Measurements from ENCODE around the gene EPSTI1.

DNA sequence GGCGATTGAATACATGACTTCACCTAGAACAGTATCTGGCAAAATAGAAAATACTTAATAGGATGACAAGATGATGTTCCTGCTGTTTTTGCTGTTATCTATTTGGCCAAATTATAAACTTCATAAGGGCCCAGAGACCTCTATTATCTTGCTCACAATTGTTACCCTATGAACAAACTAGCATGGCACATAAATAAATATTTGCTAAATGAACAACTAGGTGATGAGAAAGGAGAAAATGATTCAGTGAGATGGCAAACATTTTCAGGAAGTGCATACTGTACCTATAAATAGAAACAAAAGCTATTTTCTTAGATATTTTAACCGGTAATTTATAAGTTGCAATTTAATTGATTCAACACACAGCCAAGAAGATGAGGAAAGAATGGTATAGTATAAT, 132.3 kb downstream of the EPSTI1 start:
- TF ChIP-seq POLR2A (IDR thresholded peaks at IDR 0.05) (no peak), CTCF (IDR thresholded peaks at IDR 0.05) (no peak)

Measured in esophagus squamous epithelium (tissue), 4 donors.